Right atrium auricular region (tissue), 2 donors: ENCODE data around the gene HADHB. TPM values are rescaled to one million over a fixed set of nuclear protein-coding genes. Genes with fewer than 3 reads are reported as not detected.
"Not testable (repeated sequence)": the region's sequence is repeated elsewhere in the genome, so short reads cannot be mapped to it uniquely, and the experiment has no call there.

ENCODE experiments used
- DNase-seq: peaks from one replicate; pipeline ENCODE4 v3.0.0-alpha.2; 2019; ENCODE audit warnings: low spot score
- H3K27ac ChIP-seq, 2 donors: fragments of 200-600 bp; sonication (generic); 1 replicate in 1 of 2; 2 replicates in 1 of 2; pipeline ENCODE4 v1.5.1; 2016 to 2019
- H3K27me3 ChIP-seq, 2 donors: fragments of 200-600 bp; sonication (generic); one replicate each; pipeline versions ENCODE4 v1.5.1 to v1.6.0; 2017 to 2019
- H3K36me3 ChIP-seq: fragments of 200-600 bp; sonication (generic); one replicate; pipeline ENCODE4 v1.5.1; 2016
- H3K4me1 ChIP-seq, 2 donors: fragments of 200-600 bp; sonication (generic); one replicate each; pipeline versions ENCODE4 v1.5.1 to v1.6.0; 2017 to 2019
- H3K4me3 ChIP-seq, 2 donors: fragments of 200-600 bp; sonication (generic); 1 replicate in 1 of 2; 2 replicates in 1 of 2; pipeline ENCODE4 v1.5.1; 2017 to 2019; ENCODE audit warnings: mild to moderate bottlenecking in 1 of 2, moderate library complexity in 1 of 2
- H3K9me3 ChIP-seq, 2 donors: fragments of 200-600 bp; sonication (generic); one replicate each; pipeline ENCODE4 v1.5.1; 2019
- CTCF ChIP-seq, 2 donors: fragments of 200-600 bp; sonication (generic); IDR thresholded peaks; one replicate each; pipeline ENCODE4 v1.5.1; 2019; ENCODE audit warnings: antibody characterized with exemption in 2 of 2
- total RNA-seq, 2 donors: library from RNA; depleted of rRNA; stranded (reverse); fragments of >200 nt; gene quantifications; one replicate each; pipeline ENCODE4 v1.1.0, GENCODE V29; 2016

Gene HADHB
- total RNA-seq, 2 donors from 2014 or later: 756 to 770 TPM

DNA sequence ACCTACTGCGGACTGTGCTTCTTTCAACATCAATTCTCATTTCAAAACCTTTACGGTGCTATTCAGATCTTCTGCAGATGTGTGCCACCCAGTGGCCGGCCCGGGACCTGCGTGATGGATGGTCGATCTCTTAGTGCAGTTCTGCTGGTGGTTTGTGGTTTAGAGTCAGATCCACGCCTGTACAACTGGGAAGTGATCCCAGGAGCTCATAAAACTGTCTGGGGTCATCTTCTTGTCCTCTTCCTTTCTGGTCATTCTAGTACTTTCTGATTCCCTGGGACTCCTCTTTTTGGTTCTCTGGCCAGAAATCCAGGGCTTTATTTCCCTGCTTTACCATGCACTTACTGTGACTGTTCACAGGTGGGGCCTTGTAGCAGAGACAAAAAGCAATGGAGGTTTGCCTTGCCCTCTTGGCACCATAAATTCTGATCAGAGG is 85.4 kb downstream of the HADHB start:
- Histone ChIP-seq H3K27ac (no peak overlapping the region), H3K4me1 (no peaks in the 10 kb centered on the region), H3K9me3 (no peaks in the 10 kb centered on the region), H3K27me3 (no peaks in the 10 kb centered on the region), H3K4me3 (no peak overlapping the region), H3K36me3 (no peaks in the 10 kb centered on the region)
- DNase-seq: peak; percentile 92
- TF ChIP-seq CTCF (IDR thresholded peaks at IDR 0.05): peak; percentile 83 to 90

GRCh38 chr2:26330604-26331003 is 85.9 kb downstream of the HADHB start:
- no peaks in the 10 kb centered on the region for H3K4me1 ChIP-seq
- no peak for TF ChIP-seq CTCF (IDR thresholded peaks at IDR 0.05)
- no peak for DNase-seq

DNA sequence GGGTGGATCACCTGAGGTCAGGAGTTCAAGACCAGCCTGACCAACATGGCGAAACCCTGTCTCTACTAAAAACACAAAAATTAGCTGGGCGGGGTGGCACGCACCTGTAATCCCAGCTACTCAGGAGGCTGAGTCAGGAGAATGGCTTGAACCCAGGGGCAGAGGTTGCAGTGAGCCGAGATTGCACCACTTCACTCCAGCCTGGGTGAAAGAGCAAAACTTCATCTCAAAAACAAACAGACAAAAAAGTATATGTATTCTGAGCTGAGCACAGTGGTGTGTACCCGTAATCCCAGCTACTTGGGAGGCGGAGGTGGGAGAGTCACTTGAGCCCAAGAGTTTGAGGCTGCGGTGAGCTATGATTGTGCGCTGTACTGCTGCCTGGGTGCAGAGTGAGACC is 86.6 kb downstream of the HADHB start:
- not testable (repeated sequence) for H3K4me1 ChIP-seq

More at GRCh38 chr2:26330604-26331003, 85.9 kb downstream of the HADHB start:
- Histone ChIP-seq H3K4me3 (no peak overlapping the region), H3K27ac (no peak overlapping the region), H3K27me3 (no peaks in the 10 kb centered on the region), H3K36me3 (no peaks in the 10 kb centered on the region), H3K9me3 (no peaks in the 10 kb centered on the region)

GRCh38 chr2:26333293-26333692 is 88.6 kb downstream of the HADHB start:
- TF ChIP-seq CTCF (IDR thresholded peaks at IDR 0.05): no peak
- DNase-seq: no peak

More for the DNA sequence above, 86.6 kb downstream of the HADHB start:
- H3K36me3 ChIP-seq, H3K27ac ChIP-seq, DNase-seq, H3K4me3 ChIP-seq, H3K9me3 ChIP-seq, H3K27me3 ChIP-seq: not testable (repeated sequence)

DNA sequence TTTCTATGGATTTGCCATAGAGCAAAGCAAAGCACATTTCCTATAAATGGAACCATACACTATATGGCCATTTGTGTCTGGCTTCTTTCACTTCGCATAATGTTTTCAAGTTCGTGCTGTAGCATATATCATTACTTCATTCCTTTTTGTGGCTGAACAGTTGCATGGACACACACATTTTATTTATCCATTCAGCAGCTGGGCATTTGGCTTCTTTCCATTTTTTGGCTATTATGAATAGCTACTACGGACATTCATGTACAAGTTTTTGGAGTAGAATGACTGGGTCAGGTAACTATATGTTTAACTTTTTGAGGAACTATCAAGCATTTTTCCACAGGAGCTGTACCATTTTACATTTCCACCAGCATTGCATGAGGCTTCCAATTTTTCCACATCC is 90.5 kb downstream of the HADHB start:
- DNase-seq: no peak
- no peaks in the 10 kb centered on the region for H3K9me3 ChIP-seq
- no peak overlapping the region for H3K27ac ChIP-seq
- no peak overlapping the region for H3K4me3 ChIP-seq
- H3K27me3 ChIP-seq: no peaks in the 10 kb centered on the region
- no peak for TF ChIP-seq CTCF (IDR thresholded peaks at IDR 0.05)
- no peaks in the 10 kb centered on the region for H3K36me3 ChIP-seq
- no peaks in the 10 kb centered on the region for H3K4me1 ChIP-seq

More at GRCh38 chr2:26333293-26333692, 88.6 kb downstream of the HADHB start:
- H3K4me1 ChIP-seq: no peaks in the 10 kb centered on the region
- H3K27ac ChIP-seq: no peak overlapping the region
- no peak overlapping the region for H3K4me3 ChIP-seq
- no peaks in the 10 kb centered on the region for H3K27me3 ChIP-seq
- no peaks in the 10 kb centered on the region for H3K9me3 ChIP-seq
- no peaks in the 10 kb centered on the region for H3K36me3 ChIP-seq

DNA sequence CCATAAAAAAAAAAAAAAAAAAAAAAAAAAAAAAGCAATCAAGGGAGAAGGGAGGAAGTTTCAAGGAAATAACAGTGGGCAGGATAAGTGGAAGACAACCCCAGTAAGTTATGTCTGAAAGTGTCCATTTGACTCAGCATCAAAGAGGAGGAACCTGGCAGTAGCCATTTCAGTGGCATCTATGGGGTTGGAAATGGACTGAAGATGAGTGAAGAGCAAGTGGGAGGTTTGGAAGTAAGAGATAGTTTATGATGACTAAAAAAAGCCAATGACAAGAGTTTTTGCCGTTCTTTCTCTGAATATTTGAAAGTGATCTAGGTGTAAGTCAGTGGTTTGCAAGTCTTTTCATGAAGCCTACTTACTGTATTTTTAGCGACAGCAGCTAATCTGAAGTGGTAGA is 92.0 kb downstream of the HADHB start:
- DNase-seq: no peak
- H3K4me1 ChIP-seq: no peaks in the 10 kb centered on the region
- H3K27ac ChIP-seq: no peak overlapping the region
- no peak for TF ChIP-seq CTCF (IDR thresholded peaks at IDR 0.05)
- no peaks in the 10 kb centered on the region for H3K27me3 ChIP-seq
- H3K36me3 ChIP-seq: no peaks in the 10 kb centered on the region
- no peak overlapping the region for H3K4me3 ChIP-seq
- H3K9me3 ChIP-seq: no peaks in the 10 kb centered on the region
